HG03521 (cell line): ENCODE data around the gene RBPJL.
A peak's percentile ranks its signal among the peaks of the same experiment; 100 is the strongest.

ENCODE experiments used
- ATAC-seq: cut with Tn5 transposase; IDR thresholded peaks from one replicate; pipeline ENCODE4 v1.9.1; 2021; ENCODE audit warnings: mild to moderate bottlenecking, moderate library complexity; ENCODE audit not compliant: unreplicated experiment

RBPJL gene

GRCh38 chr20:45293041-45294002 is 13.3 kb upstream of the RBPJL start:
- ATAC-seq = peak; percentile 71

- no peak for ATAC-seq
These were observed 12.7 kb upstream of the RBPJL start for GRCh38 chr20:45294003-45294368.

GRCh38 chr20:45294659-45295058 is 12.0 kb upstream of the RBPJL start:
- ATAC-seq = no peak

GRCh38 chr20:45297786-45298497 is 8.7 kb upstream of the RBPJL start:
- no peak for ATAC-seq

GRCh38 chr20:45299786-45300185 is 6.9 kb upstream of the RBPJL start:
- ATAC-seq = no peak

- ATAC-seq = no peak
These were observed 5.7 kb upstream of the RBPJL start for GRCh38 chr20:45300961-45301360.

GRCh38 chr20:45301824-45302271 is 4.8 kb upstream of the RBPJL start:
- ATAC-seq = no peak

- ATAC-seq = no peak
These were observed 2.8 kb upstream of the RBPJL start for GRCh38 chr20:45303586-45304463.

- no peak for ATAC-seq
These were observed 2.1 kb upstream of the RBPJL start for GRCh38 chr20:45304464-45304999.

- no peak for ATAC-seq
These were observed 1.4 kb upstream of the RBPJL start for GRCh38 chr20:45305262-45305661.

GRCh38 chr20:45307076-45307640 is 518 bp downstream of the RBPJL start:
- no peak for ATAC-seq

- no peak for ATAC-seq
These were observed 1.6 kb downstream of the RBPJL start, which contains the start of gene MATN4 for GRCh38 chr20:45308117-45308778. TSS of gene MATN4 (minus strand) at chr20:45308299. CDS start at chr20:45305582, 2,717 bp downstream.

- no peak for ATAC-seq
These were observed 2.4 kb downstream of the RBPJL start for GRCh38 chr20:45309075-45309474.

GRCh38 chr20:45311589-45312211 is 5.1 kb downstream of the RBPJL start:
- no peak for ATAC-seq

- ATAC-seq = no peak
These were observed 5.6 kb downstream of the RBPJL start for GRCh38 chr20:45312241-45312640.

- ATAC-seq = no peak
These were observed 6.5 kb downstream of the RBPJL start for GRCh38 chr20:45313065-45313695.

- ATAC-seq = no peak
These were observed 7.3 kb downstream of the RBPJL start for GRCh38 chr20:45313943-45314342.

GRCh38 chr20:45315672-45316071 is 9.0 kb downstream of the RBPJL start:
- ATAC-seq = no peak
